ENCODE measurements around the gene ARID1B. TPM values are rescaled to one million over a fixed set of nuclear protein-coding genes. Genes with fewer than 3 reads are reported as not detected.

The ARID1B gene
- total and polyA plus RNA-seq, 4 donors, result 7.0 to 49.0 (median 24.2) TPM

DNA sequence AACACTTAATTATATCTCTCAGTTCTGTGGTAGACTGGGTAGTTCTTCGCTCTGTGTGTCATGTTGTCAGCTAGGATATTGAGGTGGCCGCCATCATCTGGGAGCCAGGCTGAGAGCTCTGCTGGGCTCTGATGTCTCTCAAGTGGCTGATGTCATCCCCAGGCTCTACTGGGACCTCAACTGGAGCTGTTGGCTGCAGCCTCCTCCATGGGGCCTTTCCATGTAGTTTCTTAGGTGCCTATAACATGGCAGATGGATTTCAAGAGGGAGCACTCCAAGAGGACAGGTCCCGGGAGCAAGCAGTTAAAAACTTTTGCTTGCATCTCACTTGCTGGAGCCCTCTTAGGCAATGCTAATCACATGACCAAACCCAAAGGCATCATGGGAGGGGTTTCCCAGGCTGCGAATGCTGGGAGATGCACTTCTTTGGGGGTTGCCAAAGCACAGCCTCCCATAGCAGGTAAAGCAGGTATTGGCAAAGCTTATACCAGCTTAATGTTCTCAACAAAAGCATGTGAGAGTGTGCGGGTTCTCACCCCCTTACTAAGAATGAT, 416.3 kb downstream of the ARID1B start:
- no peaks in the 10 kb centered on the region for H3K27me3 ChIP-seq (ENCODE audit: control insufficient read depth in 4 of 4, insufficient read depth in 4 of 4, low read length in 3 of 4)
- H3K27ac ChIP-seq (ENCODE audit: low read depth in 1 of 2, low read length in 2 of 2), result no peak overlapping the region
- DNase-seq (ENCODE audit: low spot score), result no peak
- no peaks in the 10 kb centered on the region for H3K4me1 ChIP-seq (ENCODE audit: control insufficient read depth in 4 of 4, insufficient read depth in 4 of 4, low read length in 3 of 4)
- 98% methylated on average over 5 of the region's 5 CpGs for WGBS
- peaks cover 10 to 56% (median 35%) of the 10 kb centered on the region in 4 donors for H3K36me3 ChIP-seq (ENCODE audit: control insufficient read depth in 4 of 4, insufficient read depth in 3 of 4, low read depth in 1 of 4, low read length in 3 of 4)
- no peaks in the 10 kb centered on the region for H3K9me3 ChIP-seq (ENCODE audit: control insufficient read depth in 4 of 4, low read length in 3 of 4)
- TF ChIP-seq TAF1 (conservative IDR thresholded peaks at IDR 0.05), result no peak
- no peak for TF ChIP-seq YY1 (IDR thresholded peaks at IDR 0.05)
- no peak for TF ChIP-seq FOXA1 (IDR thresholded peaks at IDR 0.05)
- no peak for TF ChIP-seq JUND (IDR thresholded peaks at IDR 0.05)
- H3K9ac ChIP-seq (ENCODE audit: low read depth in 1 of 2, low read length in 2 of 2), result no peak overlapping the region
- H3K4me3 ChIP-seq (ENCODE audit: low read depth in 1 of 3, low read length in 3 of 3), result no peak overlapping the region

- H3K9ac ChIP-seq (ENCODE audit: low read depth in 1 of 2, low read length in 2 of 2), result no peak overlapping the region
- peaks cover 10 to 52% (median 34%) of the 10 kb centered on the region in 4 donors for H3K36me3 ChIP-seq (ENCODE audit: control insufficient read depth in 4 of 4, insufficient read depth in 3 of 4, low read depth in 1 of 4, low read length in 3 of 4)
- 95% methylated on average over 2 of the region's 2 CpGs for WGBS
These were observed 416.9 kb downstream of the ARID1B start for GRCh38 chr6:157194110-157194509.

More at GRCh38 chr6:157194110-157194509, 416.9 kb downstream of the ARID1B start:
- Histone ChIP-seq H3K4me3 (ENCODE audit: low read depth in 1 of 3, low read length in 3 of 3) (no peak overlapping the region), H3K27me3 (ENCODE audit: control insufficient read depth in 4 of 4, insufficient read depth in 4 of 4, low read length in 3 of 4) (no peaks in the 10 kb centered on the region), H3K4me1 (ENCODE audit: control insufficient read depth in 4 of 4, insufficient read depth in 4 of 4, low read length in 3 of 4) (no peaks in the 10 kb centered on the region), H3K9me3 (ENCODE audit: control insufficient read depth in 4 of 4, low read length in 3 of 4) (no peaks in the 10 kb centered on the region), H3K27ac (ENCODE audit: low read depth in 1 of 2, low read length in 2 of 2) (no peak overlapping the region)
- no peak for DNase-seq (ENCODE audit: low spot score)
- TF ChIP-seq JUND (IDR thresholded peaks at IDR 0.05) (no peak), EGR1 (IDR thresholded peaks at IDR 0.05; ENCODE audit: low read depth in 2 of 2) (no peak), HNF4A (conservative IDR thresholded peaks at IDR 0.05) (no peak), RXRA (IDR thresholded peaks at IDR 0.05) (no peak), MAX (IDR thresholded peaks at IDR 0.05) (no peak), SP1 (IDR thresholded peaks at IDR 0.05) (no peak), HNF4G (IDR thresholded peaks at IDR 0.05) (no peak), RAD21 (IDR thresholded peaks at IDR 0.05) (no peak), TAF1 (conservative IDR thresholded peaks at IDR 0.05) (no peak), CTCF (IDR thresholded peaks at IDR 0.05; ENCODE audit: low read depth, low read length, missing input control) (no peak), ATF3 (IDR thresholded peaks at IDR 0.05) (no peak), FOXA2 (IDR thresholded peaks at IDR 0.05) (no peak), FOXA1 (IDR thresholded peaks at IDR 0.05) (no peak), NR2F2 (IDR thresholded peaks at IDR 0.05) (no peak), GABPA (IDR thresholded peaks at IDR 0.05 in 1 of 2, conservative IDR thresholded peaks at IDR 0.05 in 1 of 2) (no peak), YY1 (IDR thresholded peaks at IDR 0.05) (no peak)
- TF ChIP-seq, protein P1, sequence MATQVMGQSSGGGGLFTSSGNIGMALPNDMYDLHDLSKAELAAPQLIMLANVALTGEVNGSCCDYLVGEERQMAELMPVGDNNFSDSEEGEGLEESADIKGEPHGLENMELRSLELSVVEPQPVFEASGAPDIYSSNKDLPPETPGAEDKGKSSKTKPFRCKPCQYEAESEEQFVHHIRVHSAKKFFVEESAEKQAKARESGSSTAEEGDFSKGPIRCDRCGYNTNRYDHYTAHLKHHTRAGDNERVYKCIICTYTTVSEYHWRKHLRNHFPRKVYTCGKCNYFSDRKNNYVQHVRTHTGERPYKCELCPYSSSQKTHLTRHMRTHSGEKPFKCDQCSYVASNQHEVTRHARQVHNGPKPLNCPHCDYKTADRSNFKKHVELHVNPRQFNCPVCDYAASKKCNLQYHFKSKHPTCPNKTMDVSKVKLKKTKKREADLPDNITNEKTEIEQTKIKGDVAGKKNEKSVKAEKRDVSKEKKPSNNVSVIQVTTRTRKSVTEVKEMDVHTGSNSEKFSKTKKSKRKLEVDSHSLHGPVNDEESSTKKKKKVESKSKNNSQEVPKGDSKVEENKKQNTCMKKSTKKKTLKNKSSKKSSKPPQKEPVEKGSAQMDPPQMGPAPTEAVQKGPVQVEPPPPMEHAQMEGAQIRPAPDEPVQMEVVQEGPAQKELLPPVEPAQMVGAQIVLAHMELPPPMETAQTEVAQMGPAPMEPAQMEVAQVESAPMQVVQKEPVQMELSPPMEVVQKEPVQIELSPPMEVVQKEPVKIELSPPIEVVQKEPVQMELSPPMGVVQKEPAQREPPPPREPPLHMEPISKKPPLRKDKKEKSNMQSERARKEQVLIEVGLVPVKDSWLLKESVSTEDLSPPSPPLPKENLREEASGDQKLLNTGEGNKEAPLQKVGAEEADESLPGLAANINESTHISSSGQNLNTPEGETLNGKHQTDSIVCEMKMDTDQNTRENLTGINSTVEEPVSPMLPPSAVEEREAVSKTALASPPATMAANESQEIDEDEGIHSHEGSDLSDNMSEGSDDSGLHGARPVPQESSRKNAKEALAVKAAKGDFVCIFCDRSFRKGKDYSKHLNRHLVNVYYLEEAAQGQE (IDR thresholded peaks at IDR 0.05), result no peak

All from liver (tissue), 9 donors.